ENCODE data around the gene BMPR1B.
"Not testable (repeated sequence)": the region's sequence is repeated elsewhere in the genome, so short reads cannot be mapped to it uniquely, and the experiment has no call there.

BMPR1B gene

DNA sequence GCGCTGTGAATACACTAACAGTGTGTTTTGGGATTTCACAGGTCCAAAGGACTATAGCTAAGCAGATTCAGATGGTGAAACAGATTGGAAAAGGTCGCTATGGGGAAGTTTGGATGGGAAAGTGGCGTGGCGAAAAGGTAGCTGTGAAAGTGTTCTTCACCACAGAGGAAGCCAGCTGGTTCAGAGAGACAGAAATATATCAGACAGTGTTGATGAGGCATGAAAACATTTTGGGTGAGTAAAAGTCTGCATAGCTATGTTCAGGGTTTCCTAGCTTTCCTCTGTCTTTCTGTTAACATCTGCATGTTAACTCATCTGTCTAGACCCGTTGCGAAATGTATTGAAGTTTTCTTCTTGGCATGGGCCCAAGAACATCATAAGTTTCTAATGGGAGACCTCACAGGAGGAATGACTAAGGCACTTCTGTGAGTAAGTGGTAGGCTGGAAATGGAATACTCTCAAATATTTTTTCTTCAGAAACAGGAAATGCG is 372.1 kb downstream of the BMPR1B start:
- H3K4me1 ChIP-seq (ENCODE audit: control insufficient read depth in 1 of 2, insufficient read depth in 2 of 2, low read length in 2 of 2) = peaks cover 0 to 4% of the 10 kb centered on the region in 2 experiments
- no peak overlapping the region for H2AFZ ChIP-seq (ENCODE audit: insufficient read depth, low read length, poor library complexity)
- H2BK120ac ChIP-seq (ENCODE audit: insufficient read depth, low read length, poor library complexity) = no peak overlapping the region
- H3K4me2 ChIP-seq (ENCODE audit: low read length) = no peak overlapping the region
- H3K9me3 ChIP-seq (ENCODE audit: insufficient read depth, low read depth, low read length) = no peaks in the 10 kb centered on the region
- peak overlapping the region; percentile 34 for H3K27ac ChIP-seq (ENCODE audit: low read depth, low read length)
- H3K9ac ChIP-seq (ENCODE audit: low read length) = no peak overlapping the region
- no peaks in the 10 kb centered on the region for H3K79me2 ChIP-seq (ENCODE audit: control insufficient read depth, insufficient read depth, low read length, poor library complexity)
- no peak overlapping the region for H3K18ac ChIP-seq (ENCODE audit: low read length)
- no peak overlapping the region for H2BK12ac ChIP-seq (ENCODE audit: low read length)
- no peak overlapping the region for H3K4me3 ChIP-seq (ENCODE audit: low read depth, low read length)
- no peak overlapping the region for H2AK5ac ChIP-seq (ENCODE audit: low read length)
- H3K4ac ChIP-seq (ENCODE audit: low read depth, low read length) = no peak overlapping the region
- H4K12ac ChIP-seq (ENCODE audit: low read depth, low read length) = no peak overlapping the region
- no peaks in the 10 kb centered on the region for H3K27me3 ChIP-seq (ENCODE audit: insufficient read depth, low read length)
- H4K91ac ChIP-seq (ENCODE audit: low read depth, low read length) = no peak overlapping the region
- no peaks in the 10 kb centered on the region for H3K79me1 ChIP-seq (ENCODE audit: low read length)
- no peaks in the 10 kb centered on the region for H3K36me3 ChIP-seq (ENCODE audit: control insufficient read depth in 1 of 2, insufficient read depth in 2 of 2, low read length in 2 of 2)
- peak; percentile 80 to 96 for DNase-seq
- 100% methylated on average over 3 of the region's 7 CpGs for WGBS (ENCODE audit: extremely low coverage, insufficient coverage, insufficient read length)
- no peak overlapping the region for H4K8ac ChIP-seq (ENCODE audit: low read depth, low read length)
- H2BK5ac ChIP-seq (ENCODE audit: low read depth, low read length, poor library complexity) = no peak overlapping the region
- H3K14ac ChIP-seq (ENCODE audit: low read length) = no peak overlapping the region
- no peak overlapping the region for H3K23ac ChIP-seq (ENCODE audit: low read length)

DNA sequence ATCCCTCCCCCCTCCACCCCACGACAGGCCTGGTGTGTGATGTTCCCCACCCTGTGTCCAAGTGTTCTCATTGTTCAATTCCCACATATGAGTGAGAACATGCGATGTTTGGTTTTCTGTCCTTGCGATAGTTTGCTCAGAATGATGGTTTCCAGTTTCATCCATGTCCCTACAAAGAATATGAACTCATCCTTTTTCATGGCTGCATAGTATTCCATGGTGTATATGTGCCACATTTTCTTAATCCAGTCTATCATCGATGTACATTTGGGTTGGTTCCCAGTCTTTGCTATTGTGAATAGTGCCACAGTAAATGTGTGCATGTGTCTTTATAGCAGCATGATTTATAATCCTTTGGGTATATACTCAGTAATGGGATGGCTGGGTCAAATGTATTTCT is 376.3 kb downstream of the BMPR1B start:
- not testable (repeated sequence) for H2AK5ac ChIP-seq (ENCODE audit: low read length); H3K23ac ChIP-seq (ENCODE audit: low read length); H3K27me3 ChIP-seq (ENCODE audit: insufficient read depth, low read length); H4K8ac ChIP-seq (ENCODE audit: low read depth, low read length); H3K9me3 ChIP-seq (ENCODE audit: insufficient read depth, low read depth, low read length); H4K91ac ChIP-seq (ENCODE audit: low read depth, low read length); H2BK12ac ChIP-seq (ENCODE audit: low read length); H4K12ac ChIP-seq (ENCODE audit: low read depth, low read length); H3K4me3 ChIP-seq (ENCODE audit: low read depth, low read length); H2AFZ ChIP-seq (ENCODE audit: insufficient read depth, low read length, poor library complexity); H3K4me1 ChIP-seq (ENCODE audit: control insufficient read depth in 1 of 2, insufficient read depth in 2 of 2, low read length in 2 of 2); H3K4me2 ChIP-seq (ENCODE audit: low read length); H3K36me3 ChIP-seq (ENCODE audit: control insufficient read depth in 1 of 2, insufficient read depth in 2 of 2, low read length in 2 of 2); H3K27ac ChIP-seq (ENCODE audit: low read depth, low read length); H3K79me2 ChIP-seq (ENCODE audit: control insufficient read depth, insufficient read depth, low read length, poor library complexity); H2BK5ac ChIP-seq (ENCODE audit: low read depth, low read length, poor library complexity); H3K4ac ChIP-seq (ENCODE audit: low read depth, low read length); H3K18ac ChIP-seq (ENCODE audit: low read length); H3K79me1 ChIP-seq (ENCODE audit: low read length); H3K9ac ChIP-seq (ENCODE audit: low read length); H2BK120ac ChIP-seq (ENCODE audit: insufficient read depth, low read length, poor library complexity); H3K14ac ChIP-seq (ENCODE audit: low read length); DNase-seq
- WGBS (ENCODE audit: extremely low coverage, insufficient coverage, insufficient read length) = no CpG with 5 or more reads among the region's 4 CpGs

DNA sequence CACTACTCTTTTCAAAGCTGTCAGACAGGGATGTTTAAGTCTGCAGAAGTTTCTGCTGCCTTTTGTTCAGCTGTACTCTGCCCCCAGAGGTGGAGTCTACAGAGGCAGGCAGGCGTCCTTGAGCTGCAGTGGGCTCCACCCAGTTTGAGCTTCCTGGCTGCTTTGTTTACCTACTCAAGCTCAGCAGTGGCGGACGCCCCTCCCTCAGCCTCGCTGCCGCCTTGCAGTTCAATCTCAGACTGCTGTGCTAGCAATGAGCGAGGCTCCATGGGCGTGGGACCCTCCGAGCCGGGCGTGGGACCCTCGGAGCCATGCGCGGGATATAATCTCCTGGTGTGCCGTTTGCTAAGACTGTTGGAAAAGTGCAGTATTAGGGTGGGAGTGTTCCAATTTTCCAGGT is 381.7 kb downstream of the BMPR1B start:
- H3K18ac ChIP-seq (ENCODE audit: low read length); H3K4ac ChIP-seq (ENCODE audit: low read depth, low read length); H3K36me3 ChIP-seq (ENCODE audit: control insufficient read depth in 1 of 2, insufficient read depth in 2 of 2, low read length in 2 of 2); H2BK5ac ChIP-seq (ENCODE audit: low read depth, low read length, poor library complexity); H3K23ac ChIP-seq (ENCODE audit: low read length); H3K9ac ChIP-seq (ENCODE audit: low read length); H2BK12ac ChIP-seq (ENCODE audit: low read length); H3K4me1 ChIP-seq (ENCODE audit: control insufficient read depth in 1 of 2, insufficient read depth in 2 of 2, low read length in 2 of 2); H3K79me1 ChIP-seq (ENCODE audit: low read length); H3K79me2 ChIP-seq (ENCODE audit: control insufficient read depth, insufficient read depth, low read length, poor library complexity); H3K27ac ChIP-seq (ENCODE audit: low read depth, low read length); H4K12ac ChIP-seq (ENCODE audit: low read depth, low read length); H3K4me2 ChIP-seq (ENCODE audit: low read length); H4K91ac ChIP-seq (ENCODE audit: low read depth, low read length); H2BK120ac ChIP-seq (ENCODE audit: insufficient read depth, low read length, poor library complexity); H3K4me3 ChIP-seq (ENCODE audit: low read depth, low read length); H3K27me3 ChIP-seq (ENCODE audit: insufficient read depth, low read length); H2AK5ac ChIP-seq (ENCODE audit: low read length); H3K14ac ChIP-seq (ENCODE audit: low read length); DNase-seq; H3K9me3 ChIP-seq (ENCODE audit: insufficient read depth, low read depth, low read length); H4K8ac ChIP-seq (ENCODE audit: low read depth, low read length); H2AFZ ChIP-seq (ENCODE audit: insufficient read depth, low read length, poor library complexity): not testable (repeated sequence)
- no CpG with 5 or more reads among the region's 14 CpGs for WGBS (ENCODE audit: extremely low coverage, insufficient coverage, insufficient read length)

DNA sequence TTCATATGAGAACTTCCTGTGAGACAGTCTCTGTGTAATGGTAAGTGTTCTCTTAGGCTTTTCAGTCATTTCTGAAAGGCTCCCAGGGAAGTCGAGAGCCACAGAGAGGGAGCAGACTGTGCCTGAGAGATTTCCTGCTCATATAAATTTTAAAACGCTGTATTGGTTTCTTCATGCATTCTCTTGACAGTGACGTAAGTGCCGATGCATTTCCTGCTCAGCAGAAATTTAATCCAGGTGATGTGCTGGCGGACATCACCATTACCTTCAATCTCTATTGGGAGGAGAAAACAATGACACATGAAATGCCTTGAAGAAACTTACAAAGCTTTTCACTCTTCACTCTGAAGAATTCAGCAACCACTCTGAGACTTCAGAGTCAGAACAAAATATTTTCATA is 383.6 kb downstream of the BMPR1B start:
- Histone ChIP-seq H4K91ac (ENCODE audit: low read depth, low read length) (no peak overlapping the region), H2BK120ac (ENCODE audit: insufficient read depth, low read length, poor library complexity) (no peak overlapping the region), H3K79me2 (ENCODE audit: control insufficient read depth, insufficient read depth, low read length, poor library complexity) (no peaks in the 10 kb centered on the region), H3K9me3 (ENCODE audit: insufficient read depth, low read depth, low read length) (peaks cover 6% of the 10 kb centered on the region), H3K36me3 (ENCODE audit: control insufficient read depth in 1 of 2, insufficient read depth in 2 of 2, low read length in 2 of 2) (no peaks in the 10 kb centered on the region), H2AFZ (ENCODE audit: insufficient read depth, low read length, poor library complexity) (no peak overlapping the region), H2BK12ac (ENCODE audit: low read length) (no peak overlapping the region), H2BK5ac (ENCODE audit: low read depth, low read length, poor library complexity) (no peak overlapping the region), H3K4me1 (ENCODE audit: control insufficient read depth in 1 of 2, insufficient read depth in 2 of 2, low read length in 2 of 2) (no peaks in the 10 kb centered on the region), H3K79me1 (ENCODE audit: low read length) (no peaks in the 10 kb centered on the region), H3K18ac (ENCODE audit: low read length) (no peak overlapping the region), H4K12ac (ENCODE audit: low read depth, low read length) (no peak overlapping the region), H2AK5ac (ENCODE audit: low read length) (no peak overlapping the region), H3K27ac (ENCODE audit: low read depth, low read length) (no peak overlapping the region), H3K23ac (ENCODE audit: low read length) (no peak overlapping the region), H4K8ac (ENCODE audit: low read depth, low read length) (no peak overlapping the region), H3K4me3 (ENCODE audit: low read depth, low read length) (no peak overlapping the region), H3K9ac (ENCODE audit: low read length) (no peak overlapping the region), H3K4ac (ENCODE audit: low read depth, low read length) (no peak overlapping the region), H3K27me3 (ENCODE audit: insufficient read depth, low read length) (no peaks in the 10 kb centered on the region), H3K14ac (ENCODE audit: low read length) (no peak overlapping the region), H3K4me2 (ENCODE audit: low read length) (no peak overlapping the region)
- WGBS (ENCODE audit: extremely low coverage, insufficient coverage, insufficient read length) = no CpG with 5 or more reads among the region's 5 CpGs
- DNase-seq = no peak

Data from trophoblast cell (in vitro differentiated cells and primary cell).